ENCODE results near the gene ZNF384.

Gene ZNF384

DNA sequence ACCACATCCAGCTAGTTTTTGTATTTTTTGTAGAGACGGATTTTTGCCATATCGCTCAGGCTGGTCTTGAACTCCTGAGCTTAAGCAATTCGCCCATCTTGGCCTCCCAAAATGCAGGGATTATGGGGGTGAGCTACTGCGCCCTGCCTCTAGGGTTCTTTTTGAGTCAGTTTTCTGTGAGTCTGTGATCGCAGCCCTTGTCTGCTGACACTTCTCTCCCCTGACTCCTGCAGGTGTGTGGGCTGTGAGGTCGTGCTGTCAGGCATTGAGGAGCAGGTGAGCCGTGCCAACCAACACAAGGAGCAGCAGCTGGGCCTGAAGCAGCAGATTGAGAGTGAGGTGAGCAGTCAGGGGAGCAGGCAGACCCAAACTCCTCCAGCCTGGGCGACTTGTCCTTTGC is 41.0 kb upstream of the ZNF384 start (continued):
- TF ChIP-seq, protein P1, sequence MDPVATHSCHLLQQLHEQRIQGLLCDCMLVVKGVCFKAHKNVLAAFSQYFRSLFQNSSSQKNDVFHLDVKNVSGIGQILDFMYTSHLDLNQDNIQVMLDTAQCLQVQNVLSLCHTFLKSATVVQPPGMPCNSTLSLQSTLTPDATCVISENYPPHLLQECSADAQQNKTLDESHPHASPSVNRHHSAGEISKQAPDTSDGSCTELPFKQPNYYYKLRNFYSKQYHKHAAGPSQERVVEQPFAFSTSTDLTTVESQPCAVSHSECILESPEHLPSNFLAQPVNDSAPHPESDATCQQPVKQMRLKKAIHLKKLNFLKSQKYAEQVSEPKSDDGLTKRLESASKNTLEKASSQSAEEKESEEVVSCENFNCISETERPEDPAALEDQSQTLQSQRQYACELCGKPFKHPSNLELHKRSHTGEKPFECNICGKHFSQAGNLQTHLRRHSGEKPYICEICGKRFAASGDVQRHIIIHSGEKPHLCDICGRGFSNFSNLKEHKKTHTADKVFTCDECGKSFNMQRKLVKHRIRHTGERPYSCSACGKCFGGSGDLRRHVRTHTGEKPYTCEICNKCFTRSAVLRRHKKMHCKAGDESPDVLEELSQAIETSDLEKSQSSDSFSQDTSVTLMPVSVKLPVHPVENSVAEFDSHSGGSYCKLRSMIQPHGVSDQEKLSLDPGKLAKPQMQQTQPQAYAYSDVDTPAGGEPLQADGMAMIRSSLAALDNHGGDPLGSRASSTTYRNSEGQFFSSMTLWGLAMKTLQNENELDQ (tag by site-specific recombination; IDR thresholded peaks at IDR 0.05; ENCODE audit: low read depth), result no peak
- TF ChIP-seq, protein P2, sequence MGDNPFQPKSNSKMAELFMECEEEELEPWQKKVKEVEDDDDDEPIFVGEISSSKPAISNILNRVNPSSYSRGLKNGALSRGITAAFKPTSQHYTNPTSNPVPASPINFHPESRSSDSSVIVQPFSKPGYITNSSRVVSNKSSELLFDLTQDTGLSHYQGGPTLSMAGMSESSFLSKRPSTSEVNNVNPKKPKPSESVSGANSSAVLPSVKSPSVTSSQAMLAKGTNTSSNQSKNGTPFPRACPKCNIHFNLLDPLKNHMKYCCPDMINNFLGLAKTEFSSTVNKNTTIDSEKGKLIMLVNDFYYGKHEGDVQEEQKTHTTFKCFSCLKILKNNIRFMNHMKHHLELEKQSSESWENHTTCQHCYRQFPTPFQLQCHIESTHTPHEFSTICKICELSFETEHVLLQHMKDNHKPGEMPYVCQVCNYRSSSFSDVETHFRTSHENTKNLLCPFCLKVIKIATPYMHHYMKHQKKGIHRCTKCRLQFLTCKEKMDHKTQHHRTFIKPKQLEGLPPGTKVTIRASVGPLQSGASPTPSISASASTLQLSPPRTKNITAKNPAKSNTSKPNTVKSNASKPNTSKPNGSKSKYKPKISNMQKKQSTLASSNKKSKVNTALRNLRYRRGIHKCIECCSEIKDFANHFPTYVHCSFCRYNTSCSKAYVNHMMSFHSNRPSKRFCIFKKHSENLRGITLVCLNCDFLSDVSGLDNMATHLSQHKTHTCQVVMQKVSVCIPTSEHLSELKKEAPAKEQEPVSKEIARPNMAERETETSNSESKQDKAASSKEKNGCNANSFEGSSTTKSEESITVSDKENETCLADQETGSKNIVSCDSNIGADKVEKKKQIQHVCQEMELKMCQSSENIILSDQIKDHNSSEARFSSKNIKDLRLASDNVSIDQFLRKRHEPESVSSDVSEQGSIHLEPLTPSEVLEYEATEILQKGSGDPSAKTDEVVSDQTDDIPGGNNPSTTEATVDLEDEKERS (tag by site-specific recombination; IDR thresholded peaks at IDR 0.05), result no peak
- TF ChIP-seq, protein P3, sequence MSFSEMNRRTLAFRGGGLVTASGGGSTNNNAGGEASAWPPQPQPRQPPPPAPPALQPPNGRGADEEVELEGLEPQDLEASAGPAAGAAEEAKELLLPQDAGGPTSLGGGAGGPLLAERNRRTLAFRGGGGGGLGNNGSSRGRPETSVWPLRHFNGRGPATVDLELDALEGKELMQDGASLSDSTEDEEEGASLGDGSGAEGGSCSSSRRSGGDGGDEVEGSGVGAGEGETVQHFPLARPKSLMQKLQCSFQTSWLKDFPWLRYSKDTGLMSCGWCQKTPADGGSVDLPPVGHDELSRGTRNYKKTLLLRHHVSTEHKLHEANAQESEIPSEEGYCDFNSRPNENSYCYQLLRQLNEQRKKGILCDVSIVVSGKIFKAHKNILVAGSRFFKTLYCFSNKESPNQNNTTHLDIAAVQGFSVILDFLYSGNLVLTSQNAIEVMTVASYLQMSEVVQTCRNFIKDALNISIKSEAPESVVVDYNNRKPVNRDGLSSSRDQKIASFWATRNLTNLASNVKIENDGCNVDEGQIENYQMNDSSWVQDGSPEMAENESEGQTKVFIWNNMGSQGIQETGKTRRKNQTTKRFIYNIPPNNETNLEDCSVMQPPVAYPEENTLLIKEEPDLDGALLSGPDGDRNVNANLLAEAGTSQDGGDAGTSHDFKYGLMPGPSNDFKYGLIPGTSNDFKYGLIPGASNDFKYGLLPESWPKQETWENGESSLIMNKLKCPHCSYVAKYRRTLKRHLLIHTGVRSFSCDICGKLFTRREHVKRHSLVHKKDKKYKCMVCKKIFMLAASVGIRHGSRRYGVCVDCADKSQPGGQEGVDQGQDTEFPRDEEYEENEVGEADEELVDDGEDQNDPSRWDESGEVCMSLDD (tag by site-specific recombination; IDR thresholded peaks at IDR 0.05), result no peak

DNA sequence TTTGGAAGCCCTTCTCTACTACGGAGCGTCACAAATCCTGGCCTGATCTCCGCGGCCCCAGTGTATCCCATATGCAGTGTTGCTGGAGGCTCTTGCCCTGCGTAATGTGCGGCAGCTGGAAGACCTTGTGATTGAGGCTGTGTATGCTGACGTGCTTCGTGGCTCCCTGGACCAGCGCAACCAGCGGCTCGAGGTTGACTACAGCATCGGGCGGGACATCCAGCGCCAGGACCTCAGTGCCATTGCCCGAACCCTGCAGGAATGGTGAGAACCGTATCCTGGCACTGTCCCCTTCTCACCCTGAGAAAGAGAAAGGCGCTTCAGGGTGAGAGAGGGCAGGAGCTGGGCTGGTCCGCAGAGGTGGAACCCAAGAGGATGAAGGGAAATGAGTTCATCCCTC is 40.0 kb upstream of the ZNF384 start:
- TF ChIP-seq ZNF416 (tag by site-specific recombination; IDR thresholded peaks at IDR 0.05) (no peak), ZNF341 (tag by site-specific recombination; IDR thresholded peaks at IDR 0.05; ENCODE audit: low read depth) (no peak), ZNF776 (tag by site-specific recombination; IDR thresholded peaks at IDR 0.05; ENCODE audit: borderline replicate concordance) (no peak), SP2 (tag by site-specific recombination; IDR thresholded peaks at IDR 0.05) (no peak), ZSCAN23 (tag by site-specific recombination; IDR thresholded peaks at IDR 0.05) (no peak), HOXC10 (CRISPR knock-in tag; IDR thresholded peaks at IDR 0.05) (no peak), ZNF610 (tag by site-specific recombination; IDR thresholded peaks at IDR 0.05; ENCODE audit: borderline replicate concordance) (no peak), FEZF1 (tag by site-specific recombination; IDR thresholded peaks at IDR 0.05) (no peak), ZFP69B (tag by site-specific recombination; IDR thresholded peaks at IDR 0.05) (no peak), ZSCAN16 (tag by site-specific recombination; IDR thresholded peaks at IDR 0.05) (no peak), ZNF266 (tag by site-specific recombination; IDR thresholded peaks at IDR 0.05; ENCODE audit: low read depth) (no peak), ZNF280C (tag by site-specific recombination; IDR thresholded peaks at IDR 0.05) (no peak), ZNF558 (tag by site-specific recombination; IDR thresholded peaks at IDR 0.05) (no peak), ZNF132 (tag by site-specific recombination; IDR thresholded peaks at IDR 0.05; ENCODE audit: borderline replicate concordance) (no peak), ZNF423 (tag by site-specific recombination; IDR thresholded peaks at IDR 0.05) (no peak), ZFHX2 (tag by site-specific recombination; conservative IDR thresholded peaks at IDR 0.05) (no peak), GFI1B (tag by site-specific recombination; IDR thresholded peaks at IDR 0.05) (no peak)
- Histone ChIP-seq H3K27ac (ENCODE audit: extremely low read depth, low read depth, low read length) (no peak overlapping the region), H3K36me3 (ENCODE audit: control insufficient read depth in 2 of 2, insufficient read depth in 1 of 2, low read length in 2 of 2) (peaks cover 18 to 58% of the 10 kb centered on the region in 2 experiments), H3K4me1 (ENCODE audit: control insufficient read depth, insufficient read depth, low read length) (peaks cover 7% of the 10 kb centered on the region), H3K4me3 (ENCODE audit: low read depth, low read length) (no peak overlapping the region), H3K9me3 (ENCODE audit: control insufficient read depth, insufficient read depth, low read depth, low read length) (no peaks in the 10 kb centered on the region)
- CTCF ChIA-PET, result interaction anchor here (0.6 kb wide), 1 partner anchor 22 kb away, joined by 4 read pairs; no protein-coding TSS in a partner anchor
- POLR2A ChIA-PET, result no interaction called here
